Transverse colon (tissue), 4 donors: Measurements from ENCODE around the gene GSTK1. TPM values are rescaled to one million over a fixed set of nuclear protein-coding genes. Genes with fewer than 3 reads are reported as not detected.

Source experiments
- DNase-seq: peaks from one replicate; pipeline ENCODE4 v3.0.0-alpha.2; 2019
- H3K27ac ChIP-seq, 4 donors: fragments of 200-600 bp; sonication (generic); 2 replicates each; pipeline ENCODE4 v1.5.1; 2016 to 2018; ENCODE audit warnings: inconsistent platforms in 4 of 4
- H3K27me3 ChIP-seq: fragments of 200-600 bp; sonication (generic); 2 replicates; pipeline ENCODE4 v1.5.1; 2017; ENCODE audit warnings: inconsistent platforms
- H3K36me3 ChIP-seq, 4 donors: fragments of 200-600 bp; sonication (generic); 2 replicates each; pipeline ENCODE4 v1.5.1; 2017 to 2019; ENCODE audit warnings: inconsistent platforms in 4 of 4
- H3K4me1 ChIP-seq, 4 donors: fragments of 200-600 bp; sonication (generic); 2 replicates each; pipeline ENCODE4 v1.5.1; 2017 to 2020; ENCODE audit warnings: inconsistent platforms in 4 of 4
- H3K4me3 ChIP-seq, 4 donors: fragments of 200-600 bp; sonication (generic); 1 replicate in 1 of 4; 2 replicates in 3 of 4; pipeline versions ENCODE4 v1.5.1 to v1.6.1; 2017 to 2019; ENCODE audit warnings: inconsistent platforms in 4 of 4
- H3K9me3 ChIP-seq, 2 donors: fragments of 200-600 bp; sonication (generic); 2 replicates each; pipeline ENCODE4 v1.5.1; 2017 to 2019; ENCODE audit warnings: inconsistent platforms in 2 of 2
- CTCF ChIP-seq, 5 experiments: fragments of 200-600 bp in 3 of 5; fragments of 450-650 bp in 2 of 5; sonication (generic) in 3 of 5; IDR thresholded peaks; 1 replicate in 2 of 5; 2 replicates in 3 of 5; pipeline ENCODE4 v1.5.1; 2016 to 2017; ENCODE audit warnings: antibody characterized with exemption in 5 of 5, inconsistent platforms in 3 of 5, mild to moderate bottlenecking in 2 of 5, moderate library complexity in 1 of 5
- EP300 ChIP-seq: sonication (generic); formaldehyde crosslinking; IDR thresholded peaks from one replicate; pipeline ENCODE4 v1.6.1; 2017; ENCODE audit warnings: antibody characterized with exemption, low read depth
- POLR2A ChIP-seq: fragments of 450-650 bp; IDR thresholded peaks from one replicate; pipeline ENCODE4 v1.6.1; 2016; ENCODE audit warnings: antibody characterized with exemption, mild to moderate bottlenecking, moderate library complexity
- POLR2AphosphoS5 ChIP-seq, 3 donors: sonication (generic); formaldehyde crosslinking; IDR thresholded peaks; one replicate each; pipeline ENCODE4 v1.6.1; 2016; ENCODE audit warnings: antibody characterized with exemption in 3 of 3
- WGBS, 2 donors: methylation state at CpG; one replicate each; pipeline ENCODE4 v1.1.5; 2018; ENCODE audit warnings: low coverage in 1 of 2; 5-methylcytosine and 5-hydroxymethylcytosine counted together
- in situ Hi-C, 4 donors: fragments of 200-750 bp; cut with MboI; loops; one replicate each; pipeline versions ENCODE4 v1.15.0 to v1.15.1; 2017; ENCODE audit warnings: low sequenced_read_pairs in 3 of 4, low pct_ligation_motif_present in 1 of 4, low pct_unique_long_range_greater_than_20kb in 1 of 4
- intact Hi-C: fragments of 100-400 bp; cut with DNase I; formaldehyde crosslinking; loops from one replicate; pipeline ENCODE4 v1.15.1; 2023; ENCODE audit warnings: low total_unique reads
- total RNA-seq, 4 donors: library from RNA; depleted of rRNA; stranded (reverse); fragments of >200 nt; gene quantifications; one replicate each; pipeline ENCODE4 v1.1.0, GENCODE V29; 2016

The GSTK1 gene
- total RNA-seq, 4 donors from 2014 or later, result 333 to 472 (median 376) TPM

GRCh38 chr7:143284591-143285469 lies 21.6 kb downstream of the GSTK1 start, which contains the start of gene TMEM139:
Gene TMEM139 (plus strand): TSS chr7:143284958. CDS start chr7:143285958, 1,000 bp downstream.
- Histone ChIP-seq H3K4me1 (peaks cover 3 to 64% (median 43%) of the 10 kb centered on the region in 4 donors), H3K36me3 (no peaks in the 10 kb centered on the region), H3K27ac (peak within 1 kb of the TSS; percentile 83 to 86 (median 86)), H3K27me3 (no peaks in the 10 kb centered on the region), H3K9me3 (no peaks in the 10 kb centered on the region), H3K4me3 (peak within 1 kb of the TSS in 3 of 4 donors; percentile 7 to 34 (median 14))
- TF ChIP-seq POLR2A, result peak; percentile 48
- peak in 1 of 3 donors; percentile 34 for TF ChIP-seq POLR2AphosphoS5 (IDR thresholded peaks at IDR 0.05)
- TF ChIP-seq CTCF (IDR thresholded peaks at IDR 0.05), result no peak
- TF ChIP-seq EP300, result no peak
- DNase-seq, result peak; percentile 85
- 44 to 51% methylated on average over 4 to 19 of the region's 19 CpGs for WGBS, 2 donors
- intact Hi-C loops (no loop called here), in situ Hi-C loops (no loop called here)

- Histone ChIP-seq H3K27ac (peak overlapping the region; percentile 83 to 86 (median 86)), H3K27me3 (no peaks in the 10 kb centered on the region), H3K4me3 (peak overlapping the region in 1 of 4 donors; percentile 34), H3K4me1 (peaks cover 7 to 66% (median 45%) of the 10 kb centered on the region in 4 donors), H3K36me3 (no peaks in the 10 kb centered on the region), H3K9me3 (no peaks in the 10 kb centered on the region)
- in situ Hi-C loops, result no loop called here
- TF ChIP-seq POLR2A, result peak; percentile 4
- peak in 2 of 3 donors; percentile 22 to 35 for TF ChIP-seq POLR2AphosphoS5 (IDR thresholded peaks at IDR 0.05)
- no peak for TF ChIP-seq EP300
- no peak for TF ChIP-seq CTCF (IDR thresholded peaks at IDR 0.05)
- WGBS, 2 donors, result 60 to 67% methylated on average over 2 to 3 of the region's 3 CpGs
- intact Hi-C loops, result no loop called here
- peak; percentile 82 for DNase-seq
Measured at GRCh38 chr7:143285470-143285778, 22.2 kb downstream of the GSTK1 start.

- Histone ChIP-seq H3K27me3 (no peaks in the 10 kb centered on the region), H3K9me3 (no peaks in the 10 kb centered on the region), H3K4me3 (peak overlapping the region in 1 of 4 donors; percentile 34), H3K4me1 (peaks cover 9 to 71% (median 47%) of the 10 kb centered on the region in 4 donors), H3K27ac (peak overlapping the region; percentile 83 to 86 (median 86)), H3K36me3 (no peaks in the 10 kb centered on the region)
- in situ Hi-C loops, result no loop called here
- 93 to 94% methylated on average over 6 to 11 of the region's 11 CpGs for WGBS, 2 donors
- TF ChIP-seq EP300, result no peak
- TF ChIP-seq POLR2AphosphoS5 (IDR thresholded peaks at IDR 0.05), result no peak
- no peak for TF ChIP-seq POLR2A
- no peak for TF ChIP-seq CTCF (IDR thresholded peaks at IDR 0.05)
- no peak for DNase-seq
- intact Hi-C loops, result no loop called here
Measured at GRCh38 chr7:143285806-143286521, 22.7 kb downstream of the GSTK1 start.

- TF ChIP-seq POLR2AphosphoS5 (IDR thresholded peaks at IDR 0.05) (no peak), EP300 (no peak), POLR2A (no peak), CTCF (IDR thresholded peaks at IDR 0.05) (no peak)
- peaks cover 9 to 74% (median 47%) of the 10 kb centered on the region in 4 donors for H3K4me1 ChIP-seq
- intact Hi-C loops (no loop called here), in situ Hi-C loops (no loop called here)
- H3K9me3 ChIP-seq, result no peaks in the 10 kb centered on the region
- 90 to 93% methylated on average over 2 to 6 of the region's 6 CpGs for WGBS, 2 donors
- no peak for DNase-seq
- no peak overlapping the region for H3K4me3 ChIP-seq
- no peaks in the 10 kb centered on the region for H3K27me3 ChIP-seq
- peak overlapping the region in 3 of 4 donors; percentile 83 to 86 (median 85) for H3K27ac ChIP-seq
- H3K36me3 ChIP-seq, result no peaks in the 10 kb centered on the region
Measured at GRCh38 chr7:143286522-143286890, 23.3 kb downstream of the GSTK1 start.
